SH-SY5Y (cell line): ENCODE measurements around the gene CAV2.

Experiments
- GATA2 ChIP-seq: IDR thresholded peaks from 2 replicates; pipeline ENCODE4 v1.6.1; 2011; ENCODE audit warnings: mild to moderate bottlenecking, low read depth, low read length
- GATA3 ChIP-seq: IDR thresholded peaks from 2 replicates; pipeline ENCODE4 v1.6.1; 2011; ENCODE audit warnings: low read depth, mild to moderate bottlenecking, low read length, moderate library complexity

DNA sequence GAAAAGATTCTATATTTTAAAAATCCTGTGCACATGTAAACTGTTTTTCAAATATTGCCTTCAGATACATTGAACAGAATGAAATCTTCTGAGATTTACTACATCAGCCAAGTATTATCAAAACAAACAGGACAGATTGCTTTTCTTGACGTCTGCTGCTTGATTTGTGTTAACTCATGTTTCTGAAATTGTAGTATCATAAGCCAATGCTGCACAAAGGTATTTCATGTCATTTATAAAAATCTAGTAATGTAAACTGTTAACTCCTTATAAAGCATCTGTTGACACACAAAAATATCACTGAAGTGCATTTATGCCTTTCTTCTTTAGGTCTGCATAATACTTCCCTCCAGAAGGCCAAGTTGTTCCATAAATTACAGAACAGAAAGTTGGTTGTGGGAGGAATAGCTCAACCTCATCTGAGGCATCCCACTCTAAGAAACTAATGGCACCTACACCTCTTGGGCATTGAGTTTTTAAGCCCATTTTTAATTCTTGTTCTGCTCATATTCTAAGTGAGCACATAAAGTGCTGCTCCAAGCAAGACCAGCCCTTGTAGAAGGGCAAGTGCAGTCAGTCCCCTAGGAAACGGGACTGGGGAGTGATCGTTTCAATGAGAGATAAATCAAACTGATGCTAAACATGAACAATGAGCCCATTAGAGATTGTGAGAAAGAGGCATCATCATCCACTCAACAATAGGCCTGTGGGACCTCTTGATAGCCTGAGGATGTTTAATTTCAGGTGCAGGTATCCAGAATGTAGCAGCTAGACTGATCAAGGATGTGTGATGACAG, 53.8 kb downstream of the CAV2 start:
- TF ChIP-seq GATA2 (no peak), GATA3 (no peak)
